ENCODE data around the gene C1orf167. TPM values are rescaled to one million over a fixed set of nuclear protein-coding genes. Genes with fewer than 3 reads are reported as not detected.

C1orf167 gene
- total and polyA plus RNA-seq, 2 of the 13 experiments (the other 11 are each of a cell fraction or from before 2014, with no cell fraction given): not detected

DNA sequence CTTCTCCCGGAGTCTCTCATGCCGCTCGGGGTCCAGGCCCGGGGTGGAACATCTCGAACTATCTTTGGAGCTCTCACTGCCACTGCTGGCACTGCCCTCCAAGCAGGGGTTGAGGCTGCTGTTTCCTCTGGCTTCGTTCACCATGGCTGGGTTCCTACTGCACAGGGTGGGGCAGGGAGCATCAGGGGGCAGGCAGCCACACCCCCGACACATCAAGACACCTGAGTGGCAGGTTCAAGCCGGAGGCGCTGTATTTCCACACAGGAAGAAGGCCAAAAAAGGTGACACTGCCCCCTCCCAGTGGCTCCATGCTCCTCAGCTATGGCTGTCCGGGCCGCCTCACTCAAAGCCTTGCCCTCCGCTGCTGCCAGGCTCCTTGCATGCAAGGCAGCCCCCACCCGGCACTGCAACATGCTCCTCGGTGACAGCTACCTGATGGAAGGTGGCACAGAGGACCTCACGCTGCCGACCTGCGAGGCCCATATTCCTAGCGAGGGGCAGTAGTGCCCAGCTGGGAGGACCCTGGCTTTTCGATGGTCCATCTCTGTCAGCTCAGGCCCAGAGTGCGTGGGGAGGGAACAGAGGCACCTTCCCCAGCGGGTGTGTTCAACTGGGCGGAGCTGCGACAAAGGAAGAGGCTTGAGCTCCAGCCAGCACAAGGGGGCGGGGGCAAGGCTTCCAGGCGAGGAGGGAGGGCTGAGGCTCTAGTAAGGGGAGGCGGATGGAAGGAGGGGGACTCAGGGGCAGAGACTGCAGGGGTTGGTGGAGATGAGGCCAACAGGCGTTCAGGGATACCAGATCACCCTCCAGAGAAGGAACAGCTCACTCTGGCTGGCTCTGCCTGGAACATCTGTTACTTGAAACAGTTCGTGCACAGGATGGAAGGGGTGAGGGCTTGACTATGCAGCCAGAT is 41.2 kb downstream of the C1orf167 start (continued):
- TF ChIP-seq, protein P1, sequence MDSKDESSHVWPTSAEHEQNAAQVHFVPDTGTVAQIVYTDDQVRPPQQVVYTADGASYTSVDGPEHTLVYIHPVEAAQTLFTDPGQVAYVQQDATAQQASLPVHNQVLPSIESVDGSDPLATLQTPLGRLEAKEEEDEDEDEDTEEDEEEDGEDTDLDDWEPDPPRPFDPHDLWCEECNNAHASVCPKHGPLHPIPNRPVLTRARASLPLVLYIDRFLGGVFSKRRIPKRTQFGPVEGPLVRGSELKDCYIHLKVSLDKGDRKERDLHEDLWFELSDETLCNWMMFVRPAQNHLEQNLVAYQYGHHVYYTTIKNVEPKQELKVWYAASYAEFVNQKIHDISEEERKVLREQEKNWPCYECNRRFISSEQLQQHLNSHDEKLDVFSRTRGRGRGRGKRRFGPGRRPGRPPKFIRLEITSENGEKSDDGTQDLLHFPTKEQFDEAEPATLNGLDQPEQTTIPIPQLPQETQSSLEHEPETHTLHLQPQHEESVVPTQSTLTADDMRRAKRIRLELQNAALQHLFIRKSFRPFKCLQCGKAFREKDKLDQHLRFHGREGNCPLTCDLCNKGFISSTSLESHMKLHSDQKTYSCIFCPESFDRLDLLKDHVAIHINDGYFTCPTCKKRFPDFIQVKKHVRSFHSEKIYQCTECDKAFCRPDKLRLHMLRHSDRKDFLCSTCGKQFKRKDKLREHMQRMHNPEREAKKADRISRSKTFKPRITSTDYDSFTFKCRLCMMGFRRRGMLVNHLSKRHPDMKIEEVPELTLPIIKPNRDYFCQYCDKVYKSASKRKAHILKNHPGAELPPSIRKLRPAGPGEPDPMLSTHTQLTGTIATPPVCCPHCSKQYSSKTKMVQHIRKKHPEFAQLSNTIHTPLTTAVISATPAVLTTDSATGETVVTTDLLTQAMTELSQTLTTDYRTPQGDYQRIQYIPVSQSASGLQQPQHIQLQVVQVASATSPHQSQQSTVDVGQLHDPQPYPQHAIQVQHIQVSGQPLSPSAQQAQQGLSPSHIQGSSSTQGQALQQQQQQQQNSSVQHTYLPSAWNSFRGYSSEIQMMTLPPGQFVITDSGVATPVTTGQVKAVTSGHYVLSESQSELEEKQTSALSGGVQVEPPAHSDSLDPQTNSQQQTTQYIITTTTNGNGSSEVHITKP (CRISPR knock-in tag; IDR thresholded peaks at IDR 0.05; ENCODE audit: low read depth): peak; percentile 19; the same call in 1 of the 2 replicates
- TF ChIP-seq GFI1 (CRISPR knock-in tag; IDR thresholded peaks at IDR 0.05; ENCODE audit: borderline replicate concordance) (peak; percentile 36; the same call in 1 of the 2 replicates), HNF4A (CRISPR knock-in tag; IDR thresholded peaks at IDR 0.05) (no peak), NFYC (CRISPR knock-in tag; IDR thresholded peaks at IDR 0.05) (no peak), ZNF30 (CRISPR knock-in tag; IDR thresholded peaks at IDR 0.05) (no peak)
- TF ChIP-seq, protein P2, sequence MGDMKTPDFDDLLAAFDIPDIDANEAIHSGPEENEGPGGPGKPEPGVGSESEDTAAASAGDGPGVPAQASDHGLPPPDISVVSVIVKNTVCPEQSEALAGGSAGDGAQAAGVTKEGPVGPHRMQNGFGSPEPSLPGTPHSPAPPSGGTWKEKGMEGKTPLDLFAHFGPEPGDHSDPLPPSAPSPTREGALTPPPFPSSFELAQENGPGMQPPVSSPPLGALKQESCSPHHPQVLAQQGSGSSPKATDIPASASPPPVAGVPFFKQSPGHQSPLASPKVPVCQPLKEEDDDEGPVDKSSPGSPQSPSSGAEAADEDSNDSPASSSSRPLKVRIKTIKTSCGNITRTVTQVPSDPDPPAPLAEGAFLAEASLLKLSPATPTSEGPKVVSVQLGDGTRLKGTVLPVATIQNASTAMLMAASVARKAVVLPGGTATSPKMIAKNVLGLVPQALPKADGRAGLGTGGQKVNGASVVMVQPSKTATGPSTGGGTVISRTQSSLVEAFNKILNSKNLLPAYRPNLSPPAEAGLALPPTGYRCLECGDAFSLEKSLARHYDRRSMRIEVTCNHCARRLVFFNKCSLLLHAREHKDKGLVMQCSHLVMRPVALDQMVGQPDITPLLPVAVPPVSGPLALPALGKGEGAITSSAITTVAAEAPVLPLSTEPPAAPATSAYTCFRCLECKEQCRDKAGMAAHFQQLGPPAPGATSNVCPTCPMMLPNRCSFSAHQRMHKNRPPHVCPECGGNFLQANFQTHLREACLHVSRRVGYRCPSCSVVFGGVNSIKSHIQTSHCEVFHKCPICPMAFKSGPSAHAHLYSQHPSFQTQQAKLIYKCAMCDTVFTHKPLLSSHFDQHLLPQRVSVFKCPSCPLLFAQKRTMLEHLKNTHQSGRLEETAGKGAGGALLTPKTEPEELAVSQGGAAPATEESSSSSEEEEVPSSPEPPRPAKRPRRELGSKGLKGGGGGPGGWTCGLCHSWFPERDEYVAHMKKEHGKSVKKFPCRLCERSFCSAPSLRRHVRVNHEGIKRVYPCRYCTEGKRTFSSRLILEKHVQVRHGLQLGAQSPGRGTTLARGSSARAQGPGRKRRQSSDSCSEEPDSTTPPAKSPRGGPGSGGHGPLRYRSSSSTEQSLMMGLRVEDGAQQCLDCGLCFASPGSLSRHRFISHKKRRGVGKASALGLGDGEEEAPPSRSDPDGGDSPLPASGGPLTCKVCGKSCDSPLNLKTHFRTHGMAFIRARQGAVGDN (CRISPR knock-in tag; IDR thresholded peaks at IDR 0.05): peak; percentile 74
- TF ChIP-seq, protein P3, sequence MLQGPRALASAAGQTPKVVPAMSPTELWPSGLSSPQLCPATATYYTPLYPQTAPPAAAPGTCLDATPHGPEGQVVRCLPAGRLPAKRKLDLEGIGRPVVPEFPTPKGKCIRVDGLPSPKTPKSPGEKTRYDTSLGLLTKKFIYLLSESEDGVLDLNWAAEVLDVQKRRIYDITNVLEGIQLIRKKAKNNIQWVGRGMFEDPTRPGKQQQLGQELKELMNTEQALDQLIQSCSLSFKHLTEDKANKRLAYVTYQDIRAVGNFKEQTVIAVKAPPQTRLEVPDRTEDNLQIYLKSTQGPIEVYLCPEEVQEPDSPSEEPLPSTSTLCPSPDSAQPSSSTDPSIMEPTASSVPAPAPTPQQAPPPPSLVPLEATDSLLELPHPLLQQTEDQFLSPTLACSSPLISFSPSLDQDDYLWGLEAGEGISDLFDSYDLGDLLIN (CRISPR knock-in tag; IDR thresholded peaks at IDR 0.05; ENCODE audit: borderline replicate concordance): no peak

Data from HepG2 (cell line).